Measurements from ENCODE around the gene MED12L. TPM values are rescaled to one million over a fixed set of nuclear protein-coding genes. Genes with fewer than 3 reads are reported as not detected.

MED12L gene
- total and polyA plus RNA-seq, 2 donors (not counting 1 experiment from before 2014, with no cell fraction given), result 0.94 to 4.3 TPM

GRCh38 chr3:151265866-151266265, 180.4 kb downstream of the MED12L start:
- H3K4me2 ChIP-seq (ENCODE audit: extremely low read depth, insufficient read depth, low read length), result no peak overlapping the region

GRCh38 chr3:151267066-151267465, 181.6 kb downstream of the MED12L start:
- H3K4me1 ChIP-seq (ENCODE audit: control insufficient read depth, extremely low read depth, insufficient read depth, low read length), result no peaks in the 10 kb centered on the region
- H3K4me3 ChIP-seq (replicated peaks in 1 of 4; ENCODE audit: control extremely low read depth in 1 of 4, insufficient read depth in 1 of 4, low read depth in 3 of 4, low read length in 4 of 4), result no peak overlapping the region
- H3K9me3 ChIP-seq (ENCODE audit: control insufficient read depth, insufficient read depth, low read depth, low read length), result no peaks in the 10 kb centered on the region
- H3K4me2 ChIP-seq (ENCODE audit: extremely low read depth, insufficient read depth, low read length), result no peak overlapping the region
- DNase-seq (ENCODE audit: low read depth in 2 of 2), result no peak
- no peaks in the 10 kb centered on the region for H3K79me2 ChIP-seq (ENCODE audit: control insufficient read depth, insufficient read depth, low read length)
- no peak overlapping the region for H2AFZ ChIP-seq (ENCODE audit: low read length)
- no peaks in the 10 kb centered on the region for H3K36me3 ChIP-seq (ENCODE audit: control insufficient read depth, insufficient read depth, low read length)
- no peak overlapping the region for H3K27ac ChIP-seq (ENCODE audit: insufficient read depth, low read length)
- no peaks in the 10 kb centered on the region for H3K27me3 ChIP-seq (ENCODE audit: control insufficient read depth, insufficient read depth, low read length)
- H4K20me1 ChIP-seq (ENCODE audit: control insufficient read depth, extremely low read depth, insufficient read depth, low read length), result no peaks in the 10 kb centered on the region
- H3K9ac ChIP-seq (ENCODE audit: insufficient read depth, low read length), result no peak overlapping the region
- TF ChIP-seq EZH2 (IDR thresholded peaks at IDR 0.05; ENCODE audit: low read length, missing control alignments) (no peak), CTCF (conservative IDR thresholded peaks at IDR 0.05 in 1 of 2, IDR thresholded peaks at IDR 0.05 in 1 of 2; ENCODE audit: low read depth in 1 of 2, low read length in 2 of 2) (no peak)

More at GRCh38 chr3:151265866-151266265, 180.4 kb downstream of the MED12L start:
- Histone ChIP-seq H2AFZ (ENCODE audit: low read length) (no peak overlapping the region), H3K79me2 (ENCODE audit: control insufficient read depth, insufficient read depth, low read length) (no peaks in the 10 kb centered on the region), H3K4me1 (ENCODE audit: control insufficient read depth, extremely low read depth, insufficient read depth, low read length) (no peaks in the 10 kb centered on the region), H3K9ac (ENCODE audit: insufficient read depth, low read length) (no peak overlapping the region), H3K4me3 (replicated peaks in 1 of 4; ENCODE audit: control extremely low read depth in 1 of 4, insufficient read depth in 1 of 4, low read depth in 3 of 4, low read length in 4 of 4) (no peak overlapping the region), H4K20me1 (ENCODE audit: control insufficient read depth, extremely low read depth, insufficient read depth, low read length) (no peaks in the 10 kb centered on the region), H3K36me3 (ENCODE audit: control insufficient read depth, insufficient read depth, low read length) (no peaks in the 10 kb centered on the region), H3K9me3 (ENCODE audit: control insufficient read depth, insufficient read depth, low read depth, low read length) (no peaks in the 10 kb centered on the region), H3K27me3 (ENCODE audit: control insufficient read depth, insufficient read depth, low read length) (no peaks in the 10 kb centered on the region), H3K27ac (ENCODE audit: insufficient read depth, low read length) (no peak overlapping the region)
- TF ChIP-seq EZH2 (IDR thresholded peaks at IDR 0.05; ENCODE audit: low read length, missing control alignments) (no peak), CTCF (conservative IDR thresholded peaks at IDR 0.05 in 1 of 2, IDR thresholded peaks at IDR 0.05 in 1 of 2; ENCODE audit: low read depth in 1 of 2, low read length in 2 of 2) (no peak)
- DNase-seq (ENCODE audit: low read depth in 2 of 2), result no peak

GRCh38 chr3:151268267-151269235, 183.1 kb downstream of the MED12L start:
- DNase-seq (ENCODE audit: low read depth in 2 of 2), result no peak
- TF ChIP-seq CTCF (conservative IDR thresholded peaks at IDR 0.05 in 1 of 2, IDR thresholded peaks at IDR 0.05 in 1 of 2; ENCODE audit: low read depth in 1 of 2, low read length in 2 of 2), result no peak
- TF ChIP-seq EZH2 (IDR thresholded peaks at IDR 0.05; ENCODE audit: low read length, missing control alignments), result no peak
- H3K9me3 ChIP-seq (ENCODE audit: control insufficient read depth, insufficient read depth, low read depth, low read length), result no peaks in the 10 kb centered on the region
- H3K9ac ChIP-seq (ENCODE audit: insufficient read depth, low read length), result no peak overlapping the region
- no peak overlapping the region for H3K27ac ChIP-seq (ENCODE audit: insufficient read depth, low read length)
- H3K4me2 ChIP-seq (ENCODE audit: extremely low read depth, insufficient read depth, low read length), result no peak overlapping the region
- no peak overlapping the region for H2AFZ ChIP-seq (ENCODE audit: low read length)
- no peaks in the 10 kb centered on the region for H3K4me1 ChIP-seq (ENCODE audit: control insufficient read depth, extremely low read depth, insufficient read depth, low read length)
- no peaks in the 10 kb centered on the region for H4K20me1 ChIP-seq (ENCODE audit: control insufficient read depth, extremely low read depth, insufficient read depth, low read length)
- H3K36me3 ChIP-seq (ENCODE audit: control insufficient read depth, insufficient read depth, low read length), result no peaks in the 10 kb centered on the region
- no peaks in the 10 kb centered on the region for H3K27me3 ChIP-seq (ENCODE audit: control insufficient read depth, insufficient read depth, low read length)
- H3K4me3 ChIP-seq (replicated peaks in 1 of 4; ENCODE audit: control extremely low read depth in 1 of 4, insufficient read depth in 1 of 4, low read depth in 3 of 4, low read length in 4 of 4), result no peak overlapping the region
- H3K79me2 ChIP-seq (ENCODE audit: control insufficient read depth, insufficient read depth, low read length), result no peaks in the 10 kb centered on the region

Measured in fibroblast of lung (primary cell).